ENCODE measurements around the gene TMEM181. TPM values are rescaled to one million over a fixed set of nuclear protein-coding genes. Genes with fewer than 3 reads are reported as not detected.

TMEM181 gene
- total RNA-seq, 1 experiment from 2014 or later, result 31.6 TPM

DNA sequence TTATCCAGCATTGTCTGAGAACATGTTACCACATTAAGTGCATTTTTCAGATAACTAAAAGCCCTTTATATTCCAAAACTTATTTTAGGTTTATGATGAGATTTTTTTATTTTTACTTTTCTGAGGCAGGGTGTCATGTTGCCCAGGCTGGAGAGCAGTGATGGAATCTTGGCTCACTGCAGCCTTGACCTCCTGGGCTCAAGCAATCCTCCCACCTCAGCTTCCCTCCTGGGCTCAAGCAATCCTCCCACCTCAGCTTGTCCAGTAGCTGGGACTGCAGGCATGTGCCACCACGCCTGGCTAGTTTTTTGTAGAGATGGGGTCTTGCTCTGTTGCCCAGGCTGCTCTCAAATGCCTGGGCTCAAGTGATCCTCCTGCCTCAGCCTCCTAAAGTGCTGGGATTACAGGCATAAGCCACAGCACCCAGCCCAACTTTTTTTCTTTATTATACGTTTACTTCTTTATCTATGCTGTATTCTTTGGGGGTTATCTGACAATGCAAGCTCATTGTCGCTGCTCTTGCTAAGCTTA, 78.5 kb downstream of the TMEM181 start:
- no peak for DNase-seq (ENCODE audit: low spot score)
- Histone ChIP-seq H3K4me1 (ENCODE audit: insufficient read depth, low read length, poor library complexity, severe bottlenecking) (peaks cover 30% of the 10 kb centered on the region), H3K36me3 (ENCODE audit: insufficient read depth, low read length, poor library complexity, severe bottlenecking) (peaks cover 8% of the 10 kb centered on the region), H3K27me3 (replicated peaks; ENCODE audit: insufficient read depth, low read depth, low read length, poor library complexity) (no peaks in the 10 kb centered on the region), H3K27ac (ENCODE audit: low read depth, low read length, poor library complexity, severe bottlenecking) (no peak overlapping the region), H3K9me3 (ENCODE audit: low read depth, low read length, poor library complexity, severe bottlenecking) (no peaks in the 10 kb centered on the region), H3K4me3 (ENCODE audit: low read depth, low read length, poor library complexity, severe bottlenecking) (no peak overlapping the region)
- TF ChIP-seq EZH2 (IDR thresholded peaks at IDR 0.05; ENCODE audit: borderline replicate concordance, low read depth, low read length, poor library complexity, severe bottlenecking), result no peak
- TF ChIP-seq, protein P1, sequence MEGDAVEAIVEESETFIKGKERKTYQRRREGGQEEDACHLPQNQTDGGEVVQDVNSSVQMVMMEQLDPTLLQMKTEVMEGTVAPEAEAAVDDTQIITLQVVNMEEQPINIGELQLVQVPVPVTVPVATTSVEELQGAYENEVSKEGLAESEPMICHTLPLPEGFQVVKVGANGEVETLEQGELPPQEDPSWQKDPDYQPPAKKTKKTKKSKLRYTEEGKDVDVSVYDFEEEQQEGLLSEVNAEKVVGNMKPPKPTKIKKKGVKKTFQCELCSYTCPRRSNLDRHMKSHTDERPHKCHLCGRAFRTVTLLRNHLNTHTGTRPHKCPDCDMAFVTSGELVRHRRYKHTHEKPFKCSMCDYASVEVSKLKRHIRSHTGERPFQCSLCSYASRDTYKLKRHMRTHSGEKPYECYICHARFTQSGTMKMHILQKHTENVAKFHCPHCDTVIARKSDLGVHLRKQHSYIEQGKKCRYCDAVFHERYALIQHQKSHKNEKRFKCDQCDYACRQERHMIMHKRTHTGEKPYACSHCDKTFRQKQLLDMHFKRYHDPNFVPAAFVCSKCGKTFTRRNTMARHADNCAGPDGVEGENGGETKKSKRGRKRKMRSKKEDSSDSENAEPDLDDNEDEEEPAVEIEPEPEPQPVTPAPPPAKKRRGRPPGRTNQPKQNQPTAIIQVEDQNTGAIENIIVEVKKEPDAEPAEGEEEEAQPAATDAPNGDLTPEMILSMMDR (conservative IDR thresholded peaks at IDR 0.05; ENCODE audit: low read depth, low read length), result no peak
- no TSS peak for BruUV-seq (replicated peaks)
- ChIA-PET CTCF (no interaction called here), POLR2A (ENCODE audit: low non-redundant PET) (no interaction called here)
- intact Hi-C loops (cut with micrococcal nuclease; ENCODE audit: unreplicated experiment), result no loop called here

DNA sequence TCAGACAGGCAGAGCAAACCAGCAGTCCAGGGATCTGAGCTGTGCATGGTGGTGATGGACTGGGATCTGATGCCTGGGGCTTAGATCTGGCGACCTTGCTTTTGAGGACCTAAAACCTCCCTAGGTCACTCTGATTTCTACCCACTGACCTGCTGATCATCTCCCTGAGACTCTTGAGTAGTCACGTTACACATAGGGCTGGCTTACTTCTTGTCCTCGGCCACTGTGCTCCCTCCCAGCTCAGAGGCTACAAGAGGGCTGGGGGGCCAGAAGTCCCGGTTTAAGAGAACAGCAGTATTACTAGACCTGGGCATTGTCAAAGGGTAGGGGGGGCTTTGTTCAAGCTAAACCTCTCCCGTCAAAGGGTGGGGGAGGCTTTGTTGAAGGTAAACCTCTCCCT, 79.2 kb downstream of the TMEM181 start:
- Histone ChIP-seq H3K4me1 (ENCODE audit: insufficient read depth, low read length, poor library complexity, severe bottlenecking) (peaks cover 31% of the 10 kb centered on the region), H3K9me3 (ENCODE audit: low read depth, low read length, poor library complexity, severe bottlenecking) (no peaks in the 10 kb centered on the region), H3K27me3 (replicated peaks; ENCODE audit: insufficient read depth, low read depth, low read length, poor library complexity) (no peaks in the 10 kb centered on the region), H3K4me3 (ENCODE audit: low read depth, low read length, poor library complexity, severe bottlenecking) (no peak overlapping the region), H3K36me3 (ENCODE audit: insufficient read depth, low read length, poor library complexity, severe bottlenecking) (peaks cover 4% of the 10 kb centered on the region), H3K27ac (ENCODE audit: low read depth, low read length, poor library complexity, severe bottlenecking) (no peak overlapping the region)
- CTCF ChIA-PET, result no interaction called here
- POLR2A ChIA-PET (ENCODE audit: low non-redundant PET), result no interaction called here
- BruUV-seq (replicated peaks), result no TSS peak
- DNase-seq (ENCODE audit: low spot score), result no peak
- TF ChIP-seq EZH2 (IDR thresholded peaks at IDR 0.05; ENCODE audit: borderline replicate concordance, low read depth, low read length, poor library complexity, severe bottlenecking), result no peak
- intact Hi-C loops (cut with micrococcal nuclease; ENCODE audit: unreplicated experiment), result no loop called here

GRCh38 chr6:158640519-158640918, 80.6 kb downstream of the TMEM181 start:
- H3K27ac ChIP-seq (ENCODE audit: low read depth, low read length, poor library complexity, severe bottlenecking), result no peak overlapping the region
- peaks cover 17% of the 10 kb centered on the region for H3K4me1 ChIP-seq (ENCODE audit: insufficient read depth, low read length, poor library complexity, severe bottlenecking)
- no peak overlapping the region for H3K4me3 ChIP-seq (ENCODE audit: low read depth, low read length, poor library complexity, severe bottlenecking)
- ChIA-PET POLR2A (ENCODE audit: low non-redundant PET) (no interaction called here), CTCF (no interaction called here)
- no TSS peak for BruUV-seq (replicated peaks)
- intact Hi-C loops (cut with micrococcal nuclease; ENCODE audit: unreplicated experiment), result no loop called here
- no peaks in the 10 kb centered on the region for H3K27me3 ChIP-seq (replicated peaks; ENCODE audit: insufficient read depth, low read depth, low read length, poor library complexity)
- DNase-seq (ENCODE audit: low spot score), result no peak
- H3K36me3 ChIP-seq (ENCODE audit: insufficient read depth, low read length, poor library complexity, severe bottlenecking), result peaks cover 4% of the 10 kb centered on the region
- H3K9me3 ChIP-seq (ENCODE audit: low read depth, low read length, poor library complexity, severe bottlenecking), result no peaks in the 10 kb centered on the region
- no peak for TF ChIP-seq EZH2 (IDR thresholded peaks at IDR 0.05; ENCODE audit: borderline replicate concordance, low read depth, low read length, poor library complexity, severe bottlenecking)
- TF ChIP-seq, protein P1 (conservative IDR thresholded peaks at IDR 0.05; ENCODE audit: low read depth, low read length), result no peak

GRCh38 chr6:158642097-158642601, 82.3 kb downstream of the TMEM181 start:
- H3K9me3 ChIP-seq (ENCODE audit: low read depth, low read length, poor library complexity, severe bottlenecking), result no peaks in the 10 kb centered on the region
- no peaks in the 10 kb centered on the region for H3K27me3 ChIP-seq (replicated peaks; ENCODE audit: insufficient read depth, low read depth, low read length, poor library complexity)
- no peak overlapping the region for H3K27ac ChIP-seq (ENCODE audit: low read depth, low read length, poor library complexity, severe bottlenecking)
- H3K4me3 ChIP-seq (ENCODE audit: low read depth, low read length, poor library complexity, severe bottlenecking), result no peak overlapping the region
- ChIA-PET CTCF (no interaction called here), POLR2A (ENCODE audit: low non-redundant PET) (interaction anchor here (0.6 kb wide), 1 partner anchor 418 kb away, joined by 3 read pairs; no protein-coding TSS in a partner anchor)
- peaks cover 19% of the 10 kb centered on the region for H3K4me1 ChIP-seq (ENCODE audit: insufficient read depth, low read length, poor library complexity, severe bottlenecking)
- no peaks in the 10 kb centered on the region for H3K36me3 ChIP-seq (ENCODE audit: insufficient read depth, low read length, poor library complexity, severe bottlenecking)
- TF ChIP-seq, protein P1 (conservative IDR thresholded peaks at IDR 0.05; ENCODE audit: low read depth, low read length), result no peak
- no peak for TF ChIP-seq EZH2 (IDR thresholded peaks at IDR 0.05; ENCODE audit: borderline replicate concordance, low read depth, low read length, poor library complexity, severe bottlenecking)
- intact Hi-C loops (cut with micrococcal nuclease; ENCODE audit: unreplicated experiment), result no loop called here
- no TSS peak for BruUV-seq (replicated peaks)
- no peak for DNase-seq (ENCODE audit: low spot score)
